K562 (cell line): ENCODE measurements around the gene TMEM117. TPM values are rescaled to one million over a fixed set of nuclear protein-coding genes. Genes with fewer than 3 reads are reported as not detected.

ENCODE experiments used
- ATAC-seq: fragments of 200-7000 bp; cut with Tn5 transposase; 3 replicates; pipeline ENCODE4 v1.9.1; 2020; ENCODE audit warnings: moderate library complexity
- BruUV-seq: library from RNA; stranded (reverse); fragments of 400-500 nt; replicated peaks from 2 replicates; lab custom pipeline; 2021; lab: Mats Ljungman, UMichigan
- CTCF ChIA-PET: fragments of 300-600 bp; formaldehyde crosslinking; extraction: SDS; loops from one replicate; lab custom pipeline; 2021; ENCODE audit warnings: low intra/inter-chr PET ratio; lab: Yijun Ruan, JAX
- POLR2A ChIA-PET: fragments of 300-600, 350-650 bp; sonication (Branson Sonifier 250); formaldehyde crosslinking; extraction: SDS; loops from one replicate; lab custom pipeline; 2021; ENCODE audit warnings: antibody characterized with exemption, inconsistent platforms; lab: Yijun Ruan, JAX
- DNase-seq, 4 experiments: peaks; one replicate each; pipeline versions ENCODE4 v3.0.0 to v3.0.0-alpha.2; 2011 to 2018; ENCODE audit warnings: low spot score in 3 of 4, mixed read lengths in 3 of 4; ENCODE audit errors: extremely low read depth in 1 of 4
- FAIRE-seq: peaks from 2 replicates; lab custom pipeline; 2011; peaks lifted over from hg19 to GRCh38; lab: Jason Lieb, UNC
- H2AFZ ChIP-seq: 2 replicates; pipeline ENCODE4 v1.6.0; 2011; ENCODE audit warnings: low read depth, low read length, control low read depth, inconsistent platforms
- H3K27ac ChIP-seq: fragments of 200-600 bp; 3 replicates; pipeline ENCODE4 v1.8.0; 2011; ENCODE audit warnings: low read depth, mild to moderate bottlenecking, control low read depth, inconsistent platforms, low read length, moderate library complexity, mixed read lengths; ENCODE audit errors: extremely low read depth
- H3K27me3 ChIP-seq, 2 experiments: fragments of 300-600 bp in 1 of 2; 2 replicates in 1 of 2; 3 replicates in 1 of 2; pipeline versions ENCODE4 v1.6.0 to v1.8.0; 2011; ENCODE audit warnings: inconsistent platforms in 2 of 2, low read length in 2 of 2, mild to moderate bottlenecking in 1 of 2, mixed read lengths in 1 of 2, moderate library complexity in 1 of 2; ENCODE audit not compliant: control insufficient read depth in 2 of 2, insufficient read depth in 2 of 2
- H3K36me3 ChIP-seq: fragments of 300-600 bp; 3 replicates; pipeline ENCODE4 v1.8.0; 2011; ENCODE audit warnings: mild to moderate bottlenecking, low read length, inconsistent platforms; ENCODE audit not compliant: control insufficient read depth, insufficient read depth
- H3K4me1 ChIP-seq, 2 experiments: fragments of 200-600 bp in 1 of 2; replicated peaks in 1 of 2; 2 replicates in 1 of 2; 3 replicates in 1 of 2; pipeline versions ENCODE4 v1.5.1 to v1.8.0; 2011; ENCODE audit warnings: inconsistent platforms in 2 of 2, low read length in 2 of 2, mild to moderate bottlenecking in 1 of 2, mixed read lengths in 1 of 2, moderate library complexity in 1 of 2; ENCODE audit not compliant: control insufficient read depth in 2 of 2, insufficient read depth in 2 of 2
- H3K4me2 ChIP-seq: 2 replicates; pipeline ENCODE4 v1.6.1; 2011; ENCODE audit warnings: low read length, control low read depth, inconsistent platforms, mixed read lengths; ENCODE audit not compliant: insufficient read depth
- H3K4me3 ChIP-seq: fragments of 200-600 bp; sonication (generic), shearing (Covaris generic); 2 replicates; pipeline ENCODE4 v1.5.1; 2016; ENCODE audit warnings: control low read depth, inconsistent platforms
- H3K79me2 ChIP-seq: fragments of 200-600 bp; 3 replicates; pipeline ENCODE4 v1.8.0; 2011; ENCODE audit warnings: low read length, inconsistent platforms; ENCODE audit not compliant: control insufficient read depth, insufficient read depth
- H3K9ac ChIP-seq, 2 experiments: 2 replicates each; pipeline versions ENCODE4 v1.6.0 to v1.6.1; 2011; ENCODE audit warnings: low read depth in 2 of 2, low read length in 2 of 2, control low read depth in 1 of 2, inconsistent platforms in 1 of 2, mild to moderate bottlenecking in 1 of 2, mixed read lengths in 1 of 2; ENCODE audit not compliant: insufficient read depth in 1 of 2
- H3K9me1 ChIP-seq: one replicate; pipeline ENCODE4 v1.6.0; 2011; ENCODE audit warnings: inconsistent platforms, mild to moderate bottlenecking, low read length, moderate library complexity; ENCODE audit not compliant: control insufficient read depth, insufficient read depth
- H3K9me3 ChIP-seq: replicated peaks from 2 replicates; pipeline ENCODE4 v1.5.1; 2011; ENCODE audit warnings: low read depth, low read length, inconsistent platforms; ENCODE audit not compliant: control insufficient read depth, insufficient read depth
- H4K20me1 ChIP-seq: replicated peaks from 2 replicates; pipeline ENCODE4 v1.6.1; 2011; ENCODE audit warnings: low read length, inconsistent platforms, mixed read lengths; ENCODE audit not compliant: control insufficient read depth, insufficient read depth
- GATAD2A ChIP-seq: fragments of 450-650 bp; IDR thresholded peaks from 2 replicates; pipeline ENCODE4 v1.6.1; 2017
- LCOR ChIP-seq: sonication (generic); formaldehyde crosslinking; IDR thresholded peaks from 2 replicates; pipeline ENCODE4 v1.8.0; 2022; ENCODE audit warnings: mild to moderate bottlenecking, missing genetic modification reagents
- MXD1 ChIP-seq: fragments of 250-450 bp; sonication (Bioruptor Pico); IDR thresholded peaks from 2 replicates; pipeline ENCODE4 v1.8.0; 2021; ENCODE audit warnings: borderline replicate concordance, mild to moderate bottlenecking, moderate library complexity; ENCODE audit not compliant: poor library complexity, severe bottlenecking
- MXI1 ChIP-seq: IDR thresholded peaks from 2 replicates; pipeline ENCODE4 v1.6.1; 2011; ENCODE audit warnings: low read depth, mild to moderate bottlenecking, improper control_type of control experiment, low read length
- POLR2AphosphoS2 ChIP-seq: IDR thresholded peaks from 2 replicates; pipeline ENCODE4 v1.6.1; 2012; ENCODE audit warnings: low read length, improper control_type of control experiment
- POLR3G ChIP-seq: IDR thresholded peaks from 2 replicates; pipeline ENCODE4 v1.6.1; 2011; ENCODE audit not compliant: insufficient read length, insufficient replicate concordance; ENCODE audit errors: extremely low read depth
- SAP30 ChIP-seq: fragments of 200-600 bp; sonication (generic); IDR thresholded peaks from 2 replicates; pipeline ENCODE4 v1.6.1; 2012; ENCODE audit warnings: borderline replicate concordance, low read depth, mild to moderate bottlenecking, moderate library complexity, low read length, control low read depth, inconsistent platforms; ENCODE audit not compliant: insufficient read depth, poor library complexity, severe bottlenecking
- SETDB1 ChIP-seq: IDR thresholded peaks from one replicate; pipeline ENCODE4 v1.6.1; 2012; ENCODE audit warnings: low read length, control low read depth, inconsistent platforms
- THRB ChIP-seq: fragments of 450-650 bp; formaldehyde crosslinking; conservative IDR thresholded peaks from 2 replicates; pipeline ENCODE4 v1.4.0; 2022; ENCODE audit warnings: mild to moderate bottlenecking, missing genetic modification characterization
- ZBTB33 ChIP-seq: sonication (generic); formaldehyde crosslinking; IDR thresholded peaks from 2 replicates; pipeline ENCODE4 v1.8.1; 2023; ENCODE audit warnings: mild to moderate bottlenecking, missing genetic modification reagents
- ZNF165 ChIP-seq: fragments of 250-450 bp; sonication (Bioruptor Pico); IDR thresholded peaks from 2 replicates; pipeline ENCODE4 v1.4.0; 2020; ENCODE audit warnings: borderline replicate concordance
- ZNF184 ChIP-seq: sonication (generic); formaldehyde crosslinking; IDR thresholded peaks from 2 replicates; pipeline ENCODE4 v1.5.0; 2020; ENCODE audit warnings: missing genetic modification reagents
- ZNF75A ChIP-seq: fragments of 450-650 bp; formaldehyde crosslinking; IDR thresholded peaks from 2 replicates; pipeline ENCODE4 v1.4.0; 2020; ENCODE audit warnings: mild to moderate bottlenecking
- WGBS: fragments of 100-300 bp; shearing (Covaris generic); methylation state at CpG from one replicate; pipeline ENCODE4 v1.1.6; 2016; ENCODE audit warnings: low coverage, mixed read lengths; ENCODE audit not compliant: insufficient coverage; ENCODE audit errors: missing lambda C conversion rate; 5-methylcytosine and 5-hydroxymethylcytosine counted together
- in situ Hi-C: fragments of 300-500 bp; cut with MboI; formaldehyde crosslinking; loops from 4 replicates; pipeline ENCODE4 v1.15.0; 2018; ENCODE audit warnings: inconsistent platforms, mixed read lengths
- intact Hi-C: fragments of 100-400 bp; cut with micrococcal nuclease; formaldehyde crosslinking; loops from 2 replicates; pipeline ENCODE4 v1.14.2; 2022
- polyA plus RNA-seq, 8 experiments: library from polyadenylated mRNA; depleted of rRNA in 4 of 8; stranded (reverse) in 5 of 8; unstranded in 3 of 8; fragments of >200 nt; fragmentation: Nextera tagmentation in 2 of 8; fragmentation: Illumina TruSeq in 1 of 8; extraction: Ambion mirVana in 2 of 8; extraction: Trizol in 1 of 8; gene quantifications; 2 replicates each; pipeline versions ENCODE4 v1.2.1 to v1.2.3, GENCODE V29; 2011 to 2014; ENCODE audit warnings: inconsistent platforms in 1 of 8, missing spikeins in 1 of 8
- total RNA-seq, 7 experiments: library from RNA; depleted of rRNA in 6 of 7; stranded (reverse); fragments of >200 nt in 6 of 7; fragmentation: Illumina TruSeq in 2 of 7; extraction: Trizol in 2 of 7; gene quantifications; 2 replicates each; pipeline versions ENCODE4 v1.2.1 to v1.2.3, GENCODE V29; 2011 to 2021; ENCODE audit warnings: low replicate concordance in 1 of 7
- TF ChIP-seq, protein P1 (sequence below), 3 experiments: IDR thresholded peaks in 2 of 3; conservative IDR thresholded peaks in 1 of 3; 2 replicates each; pipeline ENCODE4 v1.5.1; 2011 to 2012; ENCODE audit warnings: low read length in 3 of 3, mild to moderate bottlenecking in 3 of 3, control low read depth in 2 of 3, improper control_type of control experiment in 1 of 3, inconsistent platforms in 1 of 3, low read depth in 1 of 3, mixed read lengths in 1 of 3, moderate library complexity in 1 of 3; ENCODE audit not compliant: insufficient read depth in 2 of 3
- TF ChIP-seq, protein P2 (sequence below): fragments of 250-450 bp; sonication (Bioruptor Pico); IDR thresholded peaks from 2 replicates; pipeline ENCODE4 v1.5.0; 2020; ENCODE audit warnings: mild to moderate bottlenecking, borderline replicate concordance

Gene TMEM117
- total and polyA plus RNA-seq, 9 of the 15 experiments (the other 6 are each of a cell fraction or from before 2014, with no cell fraction given), result 0.31 to 2.8 (median 1.0) TPM

- Histone ChIP-seq H3K9ac (no peak overlapping the region), H3K9me3 (no peaks in the 10 kb centered on the region), H3K27me3 (no peaks in the 10 kb centered on the region), H4K20me1 (no peaks in the 10 kb centered on the region), H3K79me2 (no peaks in the 10 kb centered on the region), H2AFZ (no peak overlapping the region), H3K4me1 (peaks cover 0 to 10% of the 10 kb centered on the region in 2 experiments; a peak in 2 of 5 replicates), H3K27ac (no peak overlapping the region), H3K9me1 (no peaks in the 10 kb centered on the region), H3K4me2 (no peak overlapping the region), H3K4me3 (no peak overlapping the region), H3K36me3 (no peaks in the 10 kb centered on the region)
- no peak for ATAC-seq
- intact Hi-C loops (no loop called here), in situ Hi-C loops (no loop called here)
- BruUV-seq, result no TSS peak
- ChIA-PET POLR2A (interaction anchor here (1.1 kb wide), 1 partner anchor 35 kb away, joined by 5 read pairs; the partner anchor contains the start of gene TWF1), CTCF (no interaction called here)
- no peak for DNase-seq
- WGBS, result 32% methylated on average over 4 of the region's 4 CpGs
- FAIRE-seq, result no peak
- TF ChIP-seq POLR3G (no peak), ZNF75A (CRISPR knock-in tag) (no peak), ZNF184 (CRISPR knock-in tag) (no peak), GATAD2A (no peak), THRB (CRISPR knock-in tag) (no peak), SAP30 (no peak), SETDB1 (no peak), MXD1 (CRISPR knock-in tag) (no peak), ZNF165 (CRISPR knock-in tag) (no peak), POLR2AphosphoS2 (no peak), LCOR (CRISPR knock-in tag) (no peak), MXI1 (no peak), ZBTB33 (CRISPR knock-in tag) (no peak)
- TF ChIP-seq, protein P1, sequence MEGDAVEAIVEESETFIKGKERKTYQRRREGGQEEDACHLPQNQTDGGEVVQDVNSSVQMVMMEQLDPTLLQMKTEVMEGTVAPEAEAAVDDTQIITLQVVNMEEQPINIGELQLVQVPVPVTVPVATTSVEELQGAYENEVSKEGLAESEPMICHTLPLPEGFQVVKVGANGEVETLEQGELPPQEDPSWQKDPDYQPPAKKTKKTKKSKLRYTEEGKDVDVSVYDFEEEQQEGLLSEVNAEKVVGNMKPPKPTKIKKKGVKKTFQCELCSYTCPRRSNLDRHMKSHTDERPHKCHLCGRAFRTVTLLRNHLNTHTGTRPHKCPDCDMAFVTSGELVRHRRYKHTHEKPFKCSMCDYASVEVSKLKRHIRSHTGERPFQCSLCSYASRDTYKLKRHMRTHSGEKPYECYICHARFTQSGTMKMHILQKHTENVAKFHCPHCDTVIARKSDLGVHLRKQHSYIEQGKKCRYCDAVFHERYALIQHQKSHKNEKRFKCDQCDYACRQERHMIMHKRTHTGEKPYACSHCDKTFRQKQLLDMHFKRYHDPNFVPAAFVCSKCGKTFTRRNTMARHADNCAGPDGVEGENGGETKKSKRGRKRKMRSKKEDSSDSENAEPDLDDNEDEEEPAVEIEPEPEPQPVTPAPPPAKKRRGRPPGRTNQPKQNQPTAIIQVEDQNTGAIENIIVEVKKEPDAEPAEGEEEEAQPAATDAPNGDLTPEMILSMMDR (IDR thresholded peaks at IDR 0.05 in 2 of 3, conservative IDR thresholded peaks at IDR 0.05 in 1 of 3; ENCODE audit: insufficient read depth in 2 of 3, low read depth in 1 of 3, low read length in 3 of 3), result no peak
- TF ChIP-seq, protein P2, sequence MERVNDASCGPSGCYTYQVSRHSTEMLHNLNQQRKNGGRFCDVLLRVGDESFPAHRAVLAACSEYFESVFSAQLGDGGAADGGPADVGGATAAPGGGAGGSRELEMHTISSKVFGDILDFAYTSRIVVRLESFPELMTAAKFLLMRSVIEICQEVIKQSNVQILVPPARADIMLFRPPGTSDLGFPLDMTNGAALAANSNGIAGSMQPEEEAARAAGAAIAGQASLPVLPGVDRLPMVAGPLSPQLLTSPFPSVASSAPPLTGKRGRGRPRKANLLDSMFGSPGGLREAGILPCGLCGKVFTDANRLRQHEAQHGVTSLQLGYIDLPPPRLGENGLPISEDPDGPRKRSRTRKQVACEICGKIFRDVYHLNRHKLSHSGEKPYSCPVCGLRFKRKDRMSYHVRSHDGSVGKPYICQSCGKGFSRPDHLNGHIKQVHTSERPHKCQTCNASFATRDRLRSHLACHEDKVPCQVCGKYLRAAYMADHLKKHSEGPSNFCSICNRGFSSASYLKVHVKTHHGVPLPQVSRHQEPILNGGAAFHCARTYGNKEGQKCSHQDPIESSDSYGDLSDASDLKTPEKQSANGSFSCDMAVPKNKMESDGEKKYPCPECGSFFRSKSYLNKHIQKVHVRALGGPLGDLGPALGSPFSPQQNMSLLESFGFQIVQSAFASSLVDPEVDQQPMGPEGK (CRISPR knock-in tag), result no peak
Observed at GRCh38 chr12:43840338-43840737, 4.5 kb downstream of the TMEM117 start.
